SH-SY5Y (cell line): ENCODE data around the gene MYD88.

Experiments
- GATA2 ChIP-seq: IDR thresholded peaks from 2 replicates; pipeline ENCODE4 v1.6.1; 2011; ENCODE audit warnings: mild to moderate bottlenecking, low read depth, low read length
- GATA3 ChIP-seq: IDR thresholded peaks from 2 replicates; pipeline ENCODE4 v1.6.1; 2011; ENCODE audit warnings: low read depth, mild to moderate bottlenecking, low read length, moderate library complexity

- TF ChIP-seq GATA3 (no peak), GATA2 (no peak)
Measured at GRCh38 chr3:38114052-38114874, 24.2 kb upstream of the MYD88 start.
